HG02970 (cell line): ENCODE results near the gene POU6F2.
"Not testable (repeated sequence)": the region's sequence is repeated elsewhere in the genome, so short reads cannot be mapped to it uniquely, and the experiment has no call there.

ENCODE experiments used
- ATAC-seq: cut with Tn5 transposase; IDR thresholded peaks from one replicate; pipeline ENCODE4 v1.9.1; 2021; ENCODE audit warnings: mild to moderate bottlenecking, moderate library complexity, moderate number of reproducible peaks; ENCODE audit not compliant: unreplicated experiment, low FRiP score

POU6F2 gene

GRCh38 chr7:39331607-39332006 is 353.9 kb downstream of the POU6F2 start:
- not testable (repeated sequence) for ATAC-seq

DNA sequence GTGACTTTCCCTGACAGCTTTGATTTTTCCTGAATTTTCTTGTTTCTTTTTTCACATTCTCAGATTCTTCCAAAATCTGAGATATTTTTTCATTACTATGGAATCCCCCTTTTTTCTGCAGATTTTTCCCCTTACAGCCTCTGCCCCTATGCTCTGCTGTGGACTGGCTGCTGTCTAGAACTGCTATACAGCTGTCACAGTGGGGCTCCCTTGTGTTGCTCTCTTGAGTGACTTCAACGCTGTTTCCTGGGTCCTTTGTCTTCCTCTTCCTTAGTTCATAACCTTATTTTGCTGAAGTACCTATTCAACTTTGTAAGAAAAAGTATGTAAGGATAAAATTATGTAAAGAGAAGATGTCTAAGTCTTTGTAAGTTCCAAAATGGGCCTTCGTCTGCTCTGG is 354.4 kb downstream of the POU6F2 start:
- no peak for ATAC-seq

DNA sequence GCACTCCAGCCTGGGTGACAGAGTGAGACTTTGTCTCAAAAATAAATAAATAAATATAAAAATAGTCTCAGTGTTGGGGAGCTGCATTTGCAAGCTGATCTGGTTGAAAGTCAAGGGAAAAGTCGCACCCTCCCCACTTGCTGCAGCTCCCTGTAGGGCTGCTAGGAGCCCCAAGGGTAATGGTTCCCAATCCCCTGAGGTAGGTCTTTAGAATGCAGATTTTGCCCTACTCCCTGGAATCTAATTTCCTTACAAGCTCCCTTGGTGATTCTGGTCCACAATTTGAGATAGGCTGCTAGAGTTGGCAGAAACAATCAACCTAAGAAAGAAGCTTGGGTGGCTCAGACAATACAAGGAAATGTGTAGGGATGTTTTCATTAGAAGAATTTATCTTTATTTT is 356.0 kb downstream of the POU6F2 start:
- ATAC-seq: no peak

DNA sequence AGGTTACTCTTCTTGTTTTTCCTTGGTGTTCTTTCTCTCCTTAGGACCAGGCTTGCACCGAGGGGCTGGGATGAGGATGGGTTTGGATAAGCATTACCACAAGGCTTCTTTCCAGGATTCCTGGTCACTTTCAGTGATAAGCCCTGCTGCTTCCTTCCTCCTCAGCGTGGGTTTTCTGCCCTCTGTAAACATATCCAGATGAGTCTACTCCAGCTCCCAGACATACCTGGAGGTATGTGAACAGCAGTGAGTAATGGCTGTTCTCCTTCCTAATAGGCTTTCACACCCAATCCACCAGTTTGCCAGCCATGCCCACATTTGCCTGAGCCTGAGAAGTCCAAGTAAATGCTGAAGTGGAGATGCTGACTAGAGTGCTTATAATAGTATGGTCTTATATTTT is 358.7 kb downstream of the POU6F2 start:
- ATAC-seq: no peak

DNA sequence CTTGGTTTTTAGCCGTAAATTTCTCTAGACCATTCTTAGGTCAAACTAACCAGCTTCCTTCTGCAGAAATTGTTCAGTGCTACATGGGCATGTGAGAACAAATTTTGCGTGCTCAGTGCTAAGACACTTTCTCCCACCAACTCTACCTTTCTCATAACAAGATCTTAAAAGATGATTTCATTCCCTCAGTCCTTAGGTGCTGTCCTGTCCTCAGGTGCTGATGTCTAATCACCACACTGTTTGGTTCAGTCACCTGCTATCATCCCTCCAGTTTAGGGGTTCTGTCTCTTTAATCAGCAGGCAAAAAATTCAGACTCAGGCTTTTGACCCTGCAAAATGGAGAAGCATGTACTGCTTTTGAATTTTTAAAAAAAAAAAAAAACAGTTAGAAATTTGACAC is 361.0 kb downstream of the POU6F2 start:
- no peak for ATAC-seq

DNA sequence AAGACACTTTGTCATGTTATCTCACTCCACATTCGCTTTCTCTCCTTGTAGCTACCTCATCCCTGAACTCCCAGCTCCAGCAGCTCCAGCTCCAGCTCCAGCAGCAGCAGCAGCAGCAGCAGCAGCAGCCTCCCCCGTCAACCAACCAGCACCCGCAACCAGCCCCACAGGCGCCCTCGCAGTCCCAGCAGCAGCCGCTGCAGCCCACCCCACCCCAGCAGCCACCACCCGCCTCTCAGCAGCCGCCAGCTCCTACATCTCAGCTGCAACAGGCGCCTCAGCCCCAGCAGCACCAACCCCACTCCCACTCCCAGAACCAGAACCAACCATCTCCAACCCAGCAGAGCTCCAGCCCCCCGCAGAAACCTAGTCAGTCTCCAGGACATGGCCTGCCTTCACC is 361.9 kb downstream of the POU6F2 start:
- ATAC-seq: no peak

GRCh38 chr7:39341083-39341482 is 363.4 kb downstream of the POU6F2 start:
- ATAC-seq: no peak

- no peak for ATAC-seq
Measured at GRCh38 chr7:39342763-39343162, 365.1 kb downstream of the POU6F2 start.

GRCh38 chr7:39349452-39350123 is 371.9 kb downstream of the POU6F2 start:
- no peak for ATAC-seq

DNA sequence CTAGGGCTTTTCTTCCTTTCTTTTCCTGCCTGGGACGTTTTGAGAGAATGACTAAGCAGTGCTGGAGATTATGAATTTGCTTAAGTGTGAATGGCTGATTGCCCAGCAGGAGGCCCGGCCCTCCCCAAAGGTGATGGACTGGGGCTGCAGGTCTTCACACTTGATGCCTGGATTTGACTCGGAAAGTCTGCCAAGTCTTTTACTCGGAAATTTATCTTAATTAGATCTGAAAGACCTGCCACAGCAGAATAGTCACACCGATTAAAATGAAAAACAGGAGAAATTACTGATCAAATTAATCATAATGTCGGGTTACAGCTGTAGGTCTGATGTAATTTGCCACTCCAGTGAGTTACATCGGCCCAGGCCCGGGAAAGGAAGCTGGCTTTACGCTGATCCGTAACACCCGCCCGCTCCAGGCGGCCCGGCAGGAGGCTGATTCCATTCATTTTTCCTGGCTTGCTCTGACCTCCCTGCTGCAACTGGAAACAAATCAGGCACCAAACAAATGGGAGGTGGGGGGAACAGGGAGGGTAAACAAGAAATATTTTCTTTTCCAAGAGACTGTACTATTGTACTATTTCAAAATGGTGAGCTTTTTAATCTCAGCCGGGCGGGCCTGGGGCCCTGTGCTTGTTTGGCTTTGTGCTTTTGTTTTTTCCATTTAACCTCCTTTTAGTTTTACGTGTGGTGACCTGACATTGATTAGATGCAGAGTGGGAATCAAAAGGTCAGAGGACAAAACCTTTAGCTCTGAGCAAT is 376.1 kb downstream of the POU6F2 start:
- ATAC-seq: no peak

DNA sequence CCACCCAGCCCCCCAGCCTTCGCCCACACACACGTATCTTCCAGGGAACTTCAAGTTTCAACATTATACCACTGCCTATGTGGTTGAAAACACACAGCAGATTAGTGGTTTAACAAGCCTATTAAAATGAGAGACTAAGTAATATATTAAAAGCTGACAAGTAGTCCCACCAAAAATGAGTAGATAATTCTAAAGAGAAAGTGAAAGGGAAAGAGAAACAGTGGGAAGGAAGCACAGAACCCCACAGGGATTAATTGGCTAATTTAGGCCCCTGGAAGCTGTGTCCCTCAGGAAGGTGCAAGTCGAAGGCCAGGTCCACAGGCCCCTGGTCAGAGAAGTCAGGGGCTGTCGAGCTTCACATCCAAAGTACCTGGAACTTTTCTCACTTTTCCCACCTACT is 378.0 kb downstream of the POU6F2 start:
- no peak for ATAC-seq

- ATAC-seq: no peak
Measured at GRCh38 chr7:39356172-39356925, 378.6 kb downstream of the POU6F2 start.

DNA sequence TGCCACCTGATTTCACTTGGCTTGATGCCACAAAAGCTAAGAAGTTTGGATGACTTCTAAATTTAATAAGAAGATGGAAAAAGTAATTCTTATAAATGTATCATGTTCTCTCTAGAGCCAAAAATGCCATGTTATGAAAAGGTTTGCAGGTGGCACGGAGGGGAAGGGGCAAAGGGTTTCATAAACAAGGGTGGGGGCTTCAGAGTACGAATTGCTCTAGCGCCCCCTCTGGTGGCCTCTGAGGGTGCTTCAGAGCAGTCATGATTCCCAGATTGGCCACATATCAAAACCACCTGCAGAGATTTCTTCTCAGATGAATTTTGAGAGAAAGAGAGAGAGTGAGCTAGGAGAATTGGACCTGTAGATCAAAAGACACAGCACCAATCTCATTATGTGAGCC is 379.9 kb downstream of the POU6F2 start:
- ATAC-seq: no peak

- ATAC-seq: no peak
Measured at GRCh38 chr7:39360038-39360437, 382.3 kb downstream of the POU6F2 start.

DNA sequence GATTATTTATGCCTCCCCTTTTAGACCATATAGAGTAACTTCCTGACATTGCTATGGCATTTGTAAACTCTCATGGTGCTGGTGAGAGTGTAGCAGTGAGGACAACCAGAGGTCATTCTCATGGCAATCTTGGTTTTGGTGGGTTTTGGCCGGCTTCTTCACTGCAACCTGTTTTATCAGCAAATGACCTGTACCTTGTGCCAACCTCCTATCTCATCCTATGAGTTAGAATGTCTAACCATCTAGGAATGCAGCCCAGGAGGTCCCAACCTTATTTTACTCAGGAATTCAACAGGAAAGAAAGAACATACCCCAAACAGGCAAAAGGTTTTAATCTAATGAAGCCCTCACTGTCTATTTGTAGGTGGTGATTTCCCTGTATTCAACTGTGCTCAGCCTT is 383.1 kb downstream of the POU6F2 start:
- no peak for ATAC-seq

- ATAC-seq: no peak
Measured at GRCh38 chr7:39365751-39366295, 388.1 kb downstream of the POU6F2 start.

- no peak for ATAC-seq
Measured at GRCh38 chr7:39367451-39367850, 389.7 kb downstream of the POU6F2 start.

- ATAC-seq: no peak
Measured at GRCh38 chr7:39367943-39368342, 390.2 kb downstream of the POU6F2 start.

DNA sequence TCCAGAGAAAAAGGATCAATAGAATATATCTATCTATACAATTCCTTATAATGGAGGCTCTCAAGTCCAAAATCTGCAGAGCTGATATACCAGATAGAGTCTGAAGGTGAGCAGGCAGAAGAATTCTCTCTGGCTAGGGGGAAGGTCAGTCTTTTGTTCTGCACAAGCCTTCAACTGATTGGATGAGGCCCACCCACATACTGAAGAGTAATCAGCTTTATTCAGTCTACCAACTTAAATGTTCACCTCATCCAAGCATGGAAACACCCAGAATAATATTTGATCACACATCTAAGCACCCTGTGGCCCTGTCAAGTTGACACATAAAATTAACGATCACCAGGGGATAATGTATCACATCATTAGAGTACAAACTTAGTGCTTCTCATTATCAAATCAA is 394.7 kb downstream of the POU6F2 start:
- no peak for ATAC-seq

DNA sequence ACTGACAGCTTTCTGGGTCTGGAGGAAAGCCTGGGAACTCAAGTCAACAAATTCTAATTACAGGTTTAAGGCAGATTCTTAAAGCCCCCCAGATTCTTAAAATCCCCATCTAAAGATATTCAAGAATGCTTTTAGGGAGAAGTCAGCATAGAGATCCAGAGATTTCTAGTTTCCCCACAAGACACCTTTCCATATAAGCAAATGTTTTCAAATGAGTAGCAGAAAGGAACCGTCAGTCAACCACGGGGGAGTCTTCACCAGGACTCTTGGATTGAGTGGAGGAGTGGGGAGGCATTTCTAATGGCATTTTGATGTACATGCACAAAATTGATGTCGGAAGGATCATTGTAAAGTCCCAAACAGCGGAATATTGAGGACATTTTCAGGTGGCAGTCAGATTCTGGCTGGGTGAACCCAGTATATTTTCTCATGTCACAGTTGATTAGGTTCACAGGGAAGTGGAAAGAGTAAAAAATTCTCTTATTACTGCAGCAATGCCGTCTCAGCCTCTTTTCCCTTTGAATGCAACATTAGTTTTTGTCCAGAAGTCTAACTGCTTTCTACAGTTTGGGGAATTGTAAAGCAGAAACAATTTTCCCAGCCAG is 396.8 kb downstream of the POU6F2 start:
- no peak for ATAC-seq
